ENCODE measurements around the gene KIAA1328. TPM values are rescaled to one million over a fixed set of nuclear protein-coding genes. Genes with fewer than 3 reads are reported as not detected.
"Not testable (repeated sequence)": the region's sequence is repeated elsewhere in the genome, so short reads cannot be mapped to it uniquely, and the experiment has no call there.

KIAA1328 gene
- polyA plus RNA-seq, 1 of the 3 experiments (the other 2 are of a cell fraction) = 2.6 TPM

DNA sequence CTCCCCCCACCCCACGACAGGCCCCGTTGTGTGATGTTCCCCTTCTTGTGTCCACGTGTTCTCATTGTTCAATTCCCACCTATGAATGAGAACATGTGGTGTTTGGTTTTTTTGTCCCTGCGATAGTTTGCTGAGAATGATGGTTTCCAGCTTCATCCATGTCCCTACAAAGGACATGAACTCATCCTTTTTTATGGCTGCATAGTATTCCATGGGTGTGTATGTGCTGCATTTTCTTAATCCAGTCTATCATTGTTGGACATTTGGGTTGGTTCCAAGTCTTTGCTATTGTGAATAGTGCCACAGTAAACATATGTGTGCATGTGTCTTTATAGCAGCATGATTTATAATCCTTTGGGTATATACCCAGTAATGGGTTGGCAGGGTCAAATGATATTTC is 80.4 kb downstream of the KIAA1328 start:
- H2AFZ ChIP-seq (ENCODE audit: low read depth); H3K9me3 ChIP-seq; H3K4me2 ChIP-seq; H3K36me3 ChIP-seq (replicated peaks in 1 of 2; ENCODE audit: control insufficient read depth in 1 of 2, insufficient read depth in 2 of 2, low read length in 1 of 2); H3K9ac ChIP-seq; H3K4me1 ChIP-seq (ENCODE audit: control insufficient read depth in 1 of 2, insufficient read depth in 2 of 2, low read depth in 1 of 2, low read length in 1 of 2); POLR2A ChIA-PET; H3K9me2 ChIP-seq; H3K4me3 ChIP-seq (ENCODE audit: low read depth in 2 of 2, low read length in 1 of 2); H3K27me3 ChIP-seq (ENCODE audit: insufficient read depth); H4K20me1 ChIP-seq (ENCODE audit: insufficient read depth); DNase-seq; H3F3A ChIP-seq (replicated peaks; ENCODE audit: insufficient read depth); H3K27ac ChIP-seq (ENCODE audit: low read depth in 2 of 2, low read length in 1 of 2); H3K79me2 ChIP-seq (ENCODE audit: insufficient read depth): not testable (repeated sequence)
- CTCF ChIA-PET = interaction anchor here (1.0 to 1.5 kb wide), 2 partner anchors 10 to 33 kb away, joined by 3 to 4 read pairs; no protein-coding TSS in a partner anchor
- 83% methylated on average over 4 of the region's 4 CpGs for WGBS (ENCODE audit: low lambda C conversion rate)

DNA sequence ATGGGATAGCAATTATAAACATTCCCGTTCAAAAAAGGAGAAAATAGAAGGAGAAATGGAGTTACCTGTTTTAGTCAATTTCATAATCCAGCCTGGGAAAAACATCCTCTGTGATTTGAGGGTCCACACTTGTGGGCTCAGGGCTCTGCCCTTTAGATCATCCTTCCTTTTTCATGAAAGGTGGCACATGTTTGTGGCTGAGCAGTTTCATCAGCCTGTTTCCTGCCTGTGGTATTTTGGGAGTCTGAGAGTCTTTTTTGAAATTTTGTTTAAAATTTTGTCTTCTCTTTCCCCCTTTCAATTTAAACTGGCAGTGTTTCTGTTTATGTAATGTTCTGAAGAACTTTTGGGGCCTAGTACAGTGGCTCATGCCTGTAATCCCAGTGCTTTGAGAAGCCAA is 84.0 kb downstream of the KIAA1328 start:
- Histone ChIP-seq H3F3A (replicated peaks; ENCODE audit: insufficient read depth) (no peaks in the 10 kb centered on the region), H2AFZ (ENCODE audit: low read depth) (no peak overlapping the region), H3K9ac (no peak overlapping the region), H3K4me2 (no peak overlapping the region), H3K79me2 (ENCODE audit: insufficient read depth) (no peaks in the 10 kb centered on the region), H3K4me1 (ENCODE audit: control insufficient read depth in 1 of 2, insufficient read depth in 2 of 2, low read depth in 1 of 2, low read length in 1 of 2) (no peaks in the 10 kb centered on the region), H3K27ac (ENCODE audit: low read depth in 2 of 2, low read length in 1 of 2) (no peak overlapping the region), H3K27me3 (ENCODE audit: insufficient read depth) (no peaks in the 10 kb centered on the region), H4K20me1 (ENCODE audit: insufficient read depth) (no peaks in the 10 kb centered on the region), H3K4me3 (ENCODE audit: low read depth in 2 of 2, low read length in 1 of 2) (no peak overlapping the region), H3K36me3 (replicated peaks in 1 of 2; ENCODE audit: control insufficient read depth in 1 of 2, insufficient read depth in 2 of 2, low read length in 1 of 2) (no peaks in the 10 kb centered on the region), H3K9me3 (no peaks in the 10 kb centered on the region), H3K9me2 (no peaks in the 10 kb centered on the region)
- POLR2A ChIA-PET = no interaction called here
- CTCF ChIA-PET = no interaction called here
- no peak for DNase-seq
- WGBS (ENCODE audit: low lambda C conversion rate) = 89% methylated on average over 1 of the region's 1 CpG
- no peak for TF ChIP-seq GABPA (IDR thresholded peaks at IDR 0.05; ENCODE audit: low read depth)
- no peak for TF ChIP-seq JUND (IDR thresholded peaks at IDR 0.05)
- no peak for TF ChIP-seq TCF12 (IDR thresholded peaks at IDR 0.05)
- TF ChIP-seq, protein P1, sequence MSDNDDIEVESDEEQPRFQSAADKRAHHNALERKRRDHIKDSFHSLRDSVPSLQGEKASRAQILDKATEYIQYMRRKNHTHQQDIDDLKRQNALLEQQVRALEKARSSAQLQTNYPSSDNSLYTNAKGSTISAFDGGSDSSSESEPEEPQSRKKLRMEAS (IDR thresholded peaks at IDR 0.05; ENCODE audit: low read depth) = no peak
- TF ChIP-seq, protein P2, sequence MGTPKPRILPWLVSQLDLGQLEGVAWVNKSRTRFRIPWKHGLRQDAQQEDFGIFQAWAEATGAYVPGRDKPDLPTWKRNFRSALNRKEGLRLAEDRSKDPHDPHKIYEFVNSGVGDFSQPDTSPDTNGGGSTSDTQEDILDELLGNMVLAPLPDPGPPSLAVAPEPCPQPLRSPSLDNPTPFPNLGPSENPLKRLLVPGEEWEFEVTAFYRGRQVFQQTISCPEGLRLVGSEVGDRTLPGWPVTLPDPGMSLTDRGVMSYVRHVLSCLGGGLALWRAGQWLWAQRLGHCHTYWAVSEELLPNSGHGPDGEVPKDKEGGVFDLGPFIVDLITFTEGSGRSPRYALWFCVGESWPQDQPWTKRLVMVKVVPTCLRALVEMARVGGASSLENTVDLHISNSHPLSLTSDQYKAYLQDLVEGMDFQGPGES (IDR thresholded peaks at IDR 0.05; ENCODE audit: low read depth, low read length) = no peak
- TF ChIP-seq FOXJ3 (CRISPR knock-in tag; IDR thresholded peaks at IDR 0.05) = no peak

DNA sequence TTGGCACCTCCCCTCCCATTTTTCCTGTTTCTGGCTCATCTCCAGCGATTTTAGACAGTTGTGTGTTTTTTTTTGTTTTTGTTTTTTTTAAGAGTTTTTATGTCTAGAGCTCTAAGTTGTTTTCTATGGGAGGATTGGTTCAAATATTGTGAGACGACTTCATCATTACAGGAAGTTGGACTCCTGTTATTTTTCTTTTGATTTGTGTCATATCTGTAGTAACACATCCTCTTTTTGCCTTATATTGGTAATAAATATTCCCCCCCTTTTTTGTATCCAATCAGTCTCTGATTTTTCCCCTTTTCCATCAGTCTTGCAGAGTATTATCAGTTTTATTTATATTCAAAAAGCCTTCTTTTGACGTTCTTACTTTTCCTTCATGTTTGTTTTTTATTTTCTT is 89.0 kb downstream of the KIAA1328 start:
- no peaks in the 10 kb centered on the region for H3K36me3 ChIP-seq (replicated peaks in 1 of 2; ENCODE audit: control insufficient read depth in 1 of 2, insufficient read depth in 2 of 2, low read length in 1 of 2)
- TF ChIP-seq YY1 (IDR thresholded peaks at IDR 0.05; ENCODE audit: low read depth) = no peak
- no peak for TF ChIP-seq EZH2phosphoT487 (IDR thresholded peaks at IDR 0.05; ENCODE audit: borderline replicate concordance, low read depth)
- no peak for TF ChIP-seq TEAD4 (IDR thresholded peaks at IDR 0.05; ENCODE audit: borderline replicate concordance, insufficient read depth)
- TF ChIP-seq, protein P3, sequence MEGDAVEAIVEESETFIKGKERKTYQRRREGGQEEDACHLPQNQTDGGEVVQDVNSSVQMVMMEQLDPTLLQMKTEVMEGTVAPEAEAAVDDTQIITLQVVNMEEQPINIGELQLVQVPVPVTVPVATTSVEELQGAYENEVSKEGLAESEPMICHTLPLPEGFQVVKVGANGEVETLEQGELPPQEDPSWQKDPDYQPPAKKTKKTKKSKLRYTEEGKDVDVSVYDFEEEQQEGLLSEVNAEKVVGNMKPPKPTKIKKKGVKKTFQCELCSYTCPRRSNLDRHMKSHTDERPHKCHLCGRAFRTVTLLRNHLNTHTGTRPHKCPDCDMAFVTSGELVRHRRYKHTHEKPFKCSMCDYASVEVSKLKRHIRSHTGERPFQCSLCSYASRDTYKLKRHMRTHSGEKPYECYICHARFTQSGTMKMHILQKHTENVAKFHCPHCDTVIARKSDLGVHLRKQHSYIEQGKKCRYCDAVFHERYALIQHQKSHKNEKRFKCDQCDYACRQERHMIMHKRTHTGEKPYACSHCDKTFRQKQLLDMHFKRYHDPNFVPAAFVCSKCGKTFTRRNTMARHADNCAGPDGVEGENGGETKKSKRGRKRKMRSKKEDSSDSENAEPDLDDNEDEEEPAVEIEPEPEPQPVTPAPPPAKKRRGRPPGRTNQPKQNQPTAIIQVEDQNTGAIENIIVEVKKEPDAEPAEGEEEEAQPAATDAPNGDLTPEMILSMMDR (IDR thresholded peaks at IDR 0.05) = no peak
- TF ChIP-seq RFX5 (IDR thresholded peaks at IDR 0.05; ENCODE audit: low read length) = no peak
- no peak for TF ChIP-seq NRF1 (IDR thresholded peaks at IDR 0.05; ENCODE audit: low read depth, low read length)
- TF ChIP-seq, protein P4, sequence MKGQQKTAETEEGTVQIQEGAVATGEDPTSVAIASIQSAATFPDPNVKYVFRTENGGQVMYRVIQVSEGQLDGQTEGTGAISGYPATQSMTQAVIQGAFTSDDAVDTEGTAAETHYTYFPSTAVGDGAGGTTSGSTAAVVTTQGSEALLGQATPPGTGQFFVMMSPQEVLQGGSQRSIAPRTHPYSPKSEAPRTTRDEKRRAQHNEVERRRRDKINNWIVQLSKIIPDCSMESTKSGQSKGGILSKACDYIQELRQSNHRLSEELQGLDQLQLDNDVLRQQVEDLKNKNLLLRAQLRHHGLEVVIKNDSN (IDR thresholded peaks at IDR 0.05; ENCODE audit: borderline replicate concordance, low read depth) = no peak
- TF ChIP-seq RCOR1 (IDR thresholded peaks at IDR 0.05; ENCODE audit: low read length) = no peak
- no peak for TF ChIP-seq ELF1 (IDR thresholded peaks at IDR 0.05)
- TF ChIP-seq POLR2AphosphoS5 (IDR thresholded peaks at IDR 0.05; ENCODE audit: low read depth, low read length) = no peak
- no peak for TF ChIP-seq TCF12 (IDR thresholded peaks at IDR 0.05)
- TF ChIP-seq FOSL2 (IDR thresholded peaks at IDR 0.05; ENCODE audit: borderline replicate concordance, low read depth) = no peak
- TF ChIP-seq, protein P1 (IDR thresholded peaks at IDR 0.05; ENCODE audit: low read depth) = no peak
- TF ChIP-seq NFIC (IDR thresholded peaks at IDR 0.05; ENCODE audit: borderline replicate concordance) = no peak
- TF ChIP-seq EP300 (IDR thresholded peaks at IDR 0.05; ENCODE audit: borderline replicate concordance in 1 of 2, low read depth in 1 of 2, low read length in 1 of 2) = no peak
- H3K9ac ChIP-seq = no peak overlapping the region
- H3K27me3 ChIP-seq (ENCODE audit: insufficient read depth) = no peaks in the 10 kb centered on the region
- no peak for DNase-seq
- H3K4me2 ChIP-seq = no peak overlapping the region
- H3K4me3 ChIP-seq (ENCODE audit: low read depth in 2 of 2, low read length in 1 of 2) = no peak overlapping the region
- no peaks in the 10 kb centered on the region for H4K20me1 ChIP-seq (ENCODE audit: insufficient read depth)
- no peaks in the 10 kb centered on the region for H3K9me2 ChIP-seq
- 87% methylated on average over 3 of the region's 3 CpGs for WGBS (ENCODE audit: low lambda C conversion rate)
- no peak overlapping the region for H2AFZ ChIP-seq (ENCODE audit: low read depth)
- no peaks in the 10 kb centered on the region for H3F3A ChIP-seq (replicated peaks; ENCODE audit: insufficient read depth)
- CTCF ChIA-PET = interaction anchor here (0.8 kb wide), 1 partner anchor 1300 kb away, joined by 4 read pairs; no protein-coding TSS in a partner anchor
- H3K4me1 ChIP-seq (ENCODE audit: control insufficient read depth in 1 of 2, insufficient read depth in 2 of 2, low read depth in 1 of 2, low read length in 1 of 2) = no peaks in the 10 kb centered on the region
- no peaks in the 10 kb centered on the region for H3K9me3 ChIP-seq
- no peak overlapping the region for H3K27ac ChIP-seq (ENCODE audit: low read depth in 2 of 2, low read length in 1 of 2)
- POLR2A ChIA-PET = interaction anchor here (0.6 kb wide), 1 partner anchor 85 kb away, joined by 5 read pairs; no protein-coding TSS in a partner anchor
- H3K79me2 ChIP-seq (ENCODE audit: insufficient read depth) = no peaks in the 10 kb centered on the region

Data from SK-N-SH (cell line).